Naive B cell (primary cell): ENCODE measurements around the gene NOTCH2. TPM values are rescaled to one million over a fixed set of nuclear protein-coding genes. Genes with fewer than 3 reads are reported as not detected.
A peak's percentile ranks its signal among the peaks of the same experiment; 100 is the strongest.

Source experiments
- ATAC-seq, 2 donors: fragments of 150-1000 bp; cut with Tn5 transposase; 2 replicates each; pipeline ENCODE4 v1.10.0; 2021; ENCODE audit warnings: low read depth in 2 of 2, mild to moderate bottlenecking in 2 of 2, moderate library complexity in 2 of 2
- DNase-seq: peaks from one replicate; pipeline ENCODE4 v3.0.0; 2022
- H3K27ac Mint-ChIP-seq, 6 donors: one replicate each; pipeline ENCODE4 v1.8.0; 2020 to 2022; ENCODE audit warnings: mild to moderate bottlenecking in 6 of 6, mixed read lengths in 6 of 6, moderate library complexity in 5 of 6, inconsistent platforms in 2 of 6
- H3K27me3 Mint-ChIP-seq, 3 donors: one replicate each; pipeline ENCODE4 v1.8.0; 2021 to 2022; ENCODE audit warnings: mixed read lengths in 3 of 3, mild to moderate bottlenecking in 1 of 3
- H3K36me3 Mint-ChIP-seq, 2 donors: one replicate each; pipeline ENCODE4 v1.8.0; 2020 to 2022; ENCODE audit warnings: mixed read lengths in 2 of 2, inconsistent platforms in 1 of 2, mild to moderate bottlenecking in 1 of 2
- H3K4me1 Mint-ChIP-seq, 3 donors: one replicate each; pipeline ENCODE4 v1.8.0; 2020 to 2022; ENCODE audit warnings: mixed read lengths in 3 of 3, inconsistent platforms in 1 of 3, mild to moderate bottlenecking in 1 of 3, moderate library complexity in 1 of 3
- H3K4me3 Mint-ChIP-seq, 8 donors: one replicate each; pipeline ENCODE4 v1.8.0; 2020 to 2022; ENCODE audit warnings: mild to moderate bottlenecking in 8 of 8, mixed read lengths in 8 of 8, moderate library complexity in 8 of 8, inconsistent platforms in 2 of 8
- H3K9me3 Mint-ChIP-seq, 7 donors: one replicate each; pipeline ENCODE4 v1.8.0; 2020 to 2022; ENCODE audit warnings: mixed read lengths in 7 of 7, mild to moderate bottlenecking in 5 of 7, inconsistent platforms in 2 of 7, moderate library complexity in 1 of 7
- polyA plus RNA-seq, 6 donors: library from polyadenylated mRNA; unstranded; fragments of 300-500 nt; fragmentation: Illumina TruSeq; gene quantifications; one replicate each; pipeline ENCODE4 v1.2.3, GENCODE V29; 2021; ENCODE audit warnings: low read depth in 6 of 6

NOTCH2 gene
- polyA plus RNA-seq, 6 donors from 2014 or later, result 45.8 to 70.9 (median 64.7) TPM

DNA sequence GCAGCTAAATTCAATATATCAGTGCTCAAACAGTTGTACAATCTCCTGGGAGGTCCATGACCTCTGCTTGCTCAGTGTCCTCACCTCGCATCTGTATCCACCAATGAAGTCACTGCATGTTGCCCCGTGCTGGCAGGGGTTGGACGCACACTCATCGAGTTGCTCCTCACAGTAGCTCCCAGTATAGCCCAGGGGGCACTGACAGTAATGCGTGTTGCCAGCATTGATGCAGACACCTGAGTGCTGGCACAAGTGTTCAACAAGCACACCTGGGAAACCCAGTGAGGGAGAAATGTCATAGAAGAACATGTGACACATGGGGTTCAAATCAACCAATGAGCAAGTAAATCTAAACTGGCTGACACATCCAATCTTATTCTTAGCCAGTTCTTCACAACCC, 132.3 kb downstream of the NOTCH2 start:
- H3K4me3 Mint-ChIP-seq, result no peak overlapping the region
- no peak for ATAC-seq
- peaks cover 68 to 73% of the 10 kb centered on the region in 2 donors for H3K36me3 Mint-ChIP-seq
- H3K27me3 Mint-ChIP-seq, result no peaks in the 10 kb centered on the region
- peaks cover 0 to 4% (median 4%) of the 10 kb centered on the region in 3 donors for H3K4me1 Mint-ChIP-seq
- peak overlapping the region in 1 of 6 donors; percentile 70 for H3K27ac Mint-ChIP-seq
- peaks cover 5 to 28% (median 16%) of the 10 kb centered on the region in 7 donors for H3K9me3 Mint-ChIP-seq
- DNase-seq, result no peak

DNA sequence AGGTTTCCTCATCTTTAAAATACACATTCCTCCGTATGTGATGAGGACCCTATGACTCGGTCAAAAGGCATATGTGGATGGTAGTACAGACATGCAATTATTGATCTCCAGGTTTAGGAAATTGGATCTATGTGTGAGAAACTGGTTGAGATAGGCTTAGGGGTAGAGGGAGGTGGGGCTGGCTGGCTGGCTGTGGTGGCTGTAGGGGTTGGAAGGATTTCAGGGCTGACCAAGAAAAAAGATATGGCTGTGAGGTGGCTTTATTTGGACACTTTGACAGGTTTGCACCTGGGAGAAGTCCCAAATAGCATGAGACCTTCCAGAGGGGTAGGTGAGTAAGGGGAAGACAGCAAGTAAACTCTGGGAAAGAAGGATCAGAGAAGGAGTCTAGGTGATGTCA, 133.5 kb downstream of the NOTCH2 start:
- Mint-ChIP-seq H3K36me3 (peaks cover 57 to 61% of the 10 kb centered on the region in 2 donors), H3K27me3 (no peaks in the 10 kb centered on the region), H3K4me1 (peaks cover 0 to 4% (median 4%) of the 10 kb centered on the region in 3 donors), H3K27ac (peak overlapping the region in 2 of 6 donors; percentile 23 to 34), H3K9me3 (peaks cover 5 to 28% (median 16%) of the 10 kb centered on the region in 7 donors), H3K4me3 (no peak overlapping the region)
- ATAC-seq (no peak), DNase-seq (no peak)

DNA sequence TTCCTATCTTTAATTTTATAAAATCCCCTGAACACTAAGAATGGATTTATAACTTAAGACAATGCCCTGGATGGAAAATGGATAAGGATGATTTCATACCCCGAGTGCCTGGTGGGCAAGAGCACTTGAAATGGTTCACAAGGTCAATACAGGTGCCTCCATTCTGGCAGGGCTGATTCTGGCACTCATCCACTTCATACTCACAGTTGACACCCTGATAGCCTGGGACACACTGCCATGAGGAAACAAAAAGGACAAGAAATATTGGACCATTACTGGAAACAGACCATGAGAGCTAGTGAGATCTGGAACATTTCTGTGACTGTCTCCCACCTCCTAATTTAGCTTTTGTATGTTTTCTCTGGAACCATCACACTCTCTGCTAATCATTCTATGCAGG, 134.1 kb downstream of the NOTCH2 start:
- H3K4me3 Mint-ChIP-seq, result peak overlapping the region in 1 of 8 donors; percentile 27
- peaks cover 57 to 61% of the 10 kb centered on the region in 2 donors for H3K36me3 Mint-ChIP-seq
- H3K27me3 Mint-ChIP-seq, result no peaks in the 10 kb centered on the region
- H3K9me3 Mint-ChIP-seq, result peaks cover 5 to 28% (median 16%) of the 10 kb centered on the region in 7 donors
- peak overlapping the region in 1 of 6 donors; percentile 34 for H3K27ac Mint-ChIP-seq
- H3K4me1 Mint-ChIP-seq, result peaks cover 0 to 4% (median 4%) of the 10 kb centered on the region in 3 donors
- ATAC-seq (no peak), DNase-seq (no peak)

DNA sequence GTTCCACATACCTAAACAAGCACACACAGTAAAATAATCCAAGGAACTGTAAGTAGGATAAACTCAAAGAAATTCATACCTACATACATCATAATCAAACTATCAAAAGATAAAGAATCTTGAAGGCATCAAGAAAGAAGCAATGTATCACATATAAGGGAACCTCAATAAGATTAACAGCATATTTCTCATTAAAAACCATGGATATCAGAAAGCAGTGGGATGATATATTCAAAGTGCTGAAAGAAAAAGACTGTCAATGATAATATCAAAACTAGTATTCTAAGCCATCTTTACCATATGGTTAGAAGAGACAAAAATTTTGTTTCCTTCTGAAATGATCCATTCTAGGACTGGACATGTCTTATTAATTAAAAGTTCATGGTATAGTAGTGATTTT, 136.1 kb downstream of the NOTCH2 start:
- peaks cover 52 to 57% of the 10 kb centered on the region in 2 donors for H3K36me3 Mint-ChIP-seq

DNA sequence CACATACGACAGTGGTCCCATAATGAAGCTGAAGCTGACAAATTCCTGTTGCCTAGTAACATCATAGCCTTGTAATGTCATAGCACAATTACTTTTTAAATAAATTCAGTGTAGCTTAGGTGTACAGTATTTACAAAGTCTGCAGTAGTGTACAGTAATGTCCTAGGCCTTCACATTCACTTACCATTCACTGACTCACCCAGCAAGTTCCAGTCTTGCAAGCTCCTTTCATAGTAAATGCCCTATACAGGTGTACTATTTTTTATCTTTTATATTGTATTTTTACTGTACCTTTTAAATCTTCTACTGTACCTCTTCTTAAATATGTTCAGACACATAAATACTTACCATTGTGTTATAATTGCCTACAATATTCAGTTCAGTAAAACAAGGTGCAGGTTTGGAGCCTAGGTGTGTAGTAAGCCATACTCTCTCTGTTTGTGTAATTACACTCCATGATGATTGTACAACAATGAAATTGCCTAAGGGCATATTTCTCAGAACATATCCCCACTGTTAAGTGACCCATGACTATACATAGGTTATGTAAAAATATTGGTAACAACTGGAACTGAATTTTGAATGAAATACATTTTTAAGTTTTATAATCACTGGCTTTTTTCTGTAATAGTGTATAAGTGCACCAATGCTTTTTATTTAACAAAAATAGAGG, 139.7 kb downstream of the NOTCH2 start:
- DNase-seq (no peak), ATAC-seq (no peak)
- Mint-ChIP-seq H3K27ac (no peak overlapping the region), H3K27me3 (no peaks in the 10 kb centered on the region), H3K36me3 (peaks cover 30 to 44% of the 10 kb centered on the region in 2 donors), H3K4me3 (no peak overlapping the region), H3K4me1 (peaks cover 0 to 4% (median 0%) of the 10 kb centered on the region in 3 donors), H3K9me3 (peaks cover 5 to 22% (median 16%) of the 10 kb centered on the region in 7 donors)

More for the DNA sequence above, 136.1 kb downstream of the NOTCH2 start:
- DNase-seq, result no peak
- peak overlapping the region in 1 of 6 donors; percentile 19 for H3K27ac Mint-ChIP-seq
- H3K27me3 Mint-ChIP-seq, result no peaks in the 10 kb centered on the region
- no peak for ATAC-seq
- H3K9me3 Mint-ChIP-seq, result peaks cover 5 to 28% (median 16%) of the 10 kb centered on the region in 7 donors
- H3K4me1 Mint-ChIP-seq, result peaks cover 0 to 4% (median 4%) of the 10 kb centered on the region in 3 donors
- no peak overlapping the region for H3K4me3 Mint-ChIP-seq

GRCh38 chr1:119926553-119926952, 142.9 kb downstream of the NOTCH2 start:
- DNase-seq (no peak), ATAC-seq (no peak)
- Mint-ChIP-seq H3K36me3 (peaks cover 31 to 41% of the 10 kb centered on the region in 2 donors), H3K27ac (no peak overlapping the region), H3K4me3 (no peak overlapping the region), H3K27me3 (no peaks in the 10 kb centered on the region), H3K4me1 (peaks cover 0 to 6% (median 0%) of the 10 kb centered on the region in 3 donors), H3K9me3 (no peaks in the 10 kb centered on the region)

DNA sequence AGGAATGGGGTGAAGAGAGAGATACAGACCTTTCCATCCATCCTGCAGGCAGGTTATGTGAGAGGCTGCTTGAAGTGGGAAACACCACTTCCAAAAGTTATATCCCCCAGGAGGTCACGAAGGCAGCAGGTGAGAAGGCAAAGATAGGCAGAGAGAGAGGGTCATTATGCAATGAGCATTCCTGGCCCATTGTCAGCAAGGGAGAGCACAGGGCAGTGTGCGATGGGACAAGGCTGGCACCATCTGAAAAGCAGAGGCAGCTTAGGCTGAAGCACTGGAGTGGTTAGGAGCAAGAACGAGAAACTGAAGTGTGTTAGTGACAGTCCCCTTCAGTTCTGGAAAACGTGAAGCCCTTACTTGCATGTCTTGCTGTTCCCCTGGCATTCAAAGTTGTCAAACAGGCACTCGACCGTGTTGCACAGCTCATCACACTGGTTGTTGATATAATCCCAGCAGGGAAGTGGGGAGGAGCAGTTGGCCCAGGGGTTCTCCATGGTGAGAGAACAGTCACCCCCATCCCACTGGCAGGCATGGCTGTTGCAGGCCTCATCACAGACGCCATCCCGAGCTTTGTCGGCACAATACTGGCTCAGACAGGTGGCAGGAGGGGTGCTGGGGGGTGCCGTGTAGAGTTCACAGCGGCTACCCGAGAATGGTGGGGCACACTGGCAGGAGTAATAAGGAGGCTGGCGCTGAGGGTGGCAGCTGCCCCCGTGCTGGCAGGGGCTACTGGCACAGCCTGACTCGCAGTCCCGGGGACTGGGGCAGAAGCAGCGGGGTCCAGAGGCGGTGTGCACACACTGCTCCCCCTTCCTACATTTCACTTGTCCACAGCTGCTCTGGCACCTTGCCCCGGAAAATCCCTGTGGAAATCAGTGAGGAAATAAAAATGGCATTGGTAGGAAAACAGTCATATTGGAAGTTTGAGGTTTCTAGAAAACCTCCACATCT, 144.2 kb downstream of the NOTCH2 start:
- no peaks in the 10 kb centered on the region for H3K9me3 Mint-ChIP-seq
- DNase-seq (no peak), ATAC-seq (no peak)
- H3K4me1 Mint-ChIP-seq, result peaks cover 0 to 6% (median 4%) of the 10 kb centered on the region in 3 donors
- H3K36me3 Mint-ChIP-seq, result peaks cover 40 to 48% of the 10 kb centered on the region in 2 donors
- H3K27ac Mint-ChIP-seq, result peak overlapping the region in 2 of 6 donors; percentile 64 to 69
- H3K27me3 Mint-ChIP-seq, result no peaks in the 10 kb centered on the region
- H3K4me3 Mint-ChIP-seq, result no peak overlapping the region

GRCh38 chr1:119920104-119920968, 149.1 kb downstream of the NOTCH2 start:
- H3K4me3 Mint-ChIP-seq, result no peak overlapping the region
- H3K27me3 Mint-ChIP-seq, result no peaks in the 10 kb centered on the region
- ATAC-seq, result no peak
- DNase-seq, result no peak
- H3K27ac Mint-ChIP-seq, result peak overlapping the region in 2 of 6 donors; percentile 4 to 67
- no peaks in the 10 kb centered on the region for H3K9me3 Mint-ChIP-seq
- peaks cover 72% of the 10 kb centered on the region in 2 donors for H3K36me3 Mint-ChIP-seq
- H3K4me1 Mint-ChIP-seq, result peaks cover 0 to 6% (median 4%) of the 10 kb centered on the region in 3 donors

DNA sequence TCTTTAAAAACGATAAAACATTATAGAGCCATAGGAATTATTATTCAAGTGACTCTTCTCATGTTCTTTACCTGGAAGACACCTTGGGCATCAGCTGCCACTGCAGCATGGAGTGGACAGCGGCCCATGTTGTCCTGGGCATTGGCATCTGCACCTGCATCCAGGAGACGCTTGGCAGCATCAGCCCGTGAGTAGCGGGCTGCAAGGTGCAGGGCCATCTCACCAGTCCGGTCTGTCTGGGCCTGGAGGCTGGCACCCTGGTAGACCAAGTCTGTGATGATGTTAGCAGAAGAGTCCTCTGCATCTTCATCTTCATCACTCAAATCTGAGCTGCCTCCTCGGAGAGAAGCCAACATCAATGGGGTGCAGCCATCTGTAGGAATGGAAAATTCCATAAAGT, 150.2 kb downstream of the NOTCH2 start:
- Mint-ChIP-seq H3K4me1 (peaks cover 0 to 6% (median 4%) of the 10 kb centered on the region in 3 donors), H3K36me3 (peaks cover 72 to 73% of the 10 kb centered on the region in 2 donors), H3K4me3 (no peak overlapping the region), H3K27ac (no peak overlapping the region), H3K27me3 (no peaks in the 10 kb centered on the region), H3K9me3 (no peaks in the 10 kb centered on the region)
- ATAC-seq (no peak), DNase-seq (no peak)

DNA sequence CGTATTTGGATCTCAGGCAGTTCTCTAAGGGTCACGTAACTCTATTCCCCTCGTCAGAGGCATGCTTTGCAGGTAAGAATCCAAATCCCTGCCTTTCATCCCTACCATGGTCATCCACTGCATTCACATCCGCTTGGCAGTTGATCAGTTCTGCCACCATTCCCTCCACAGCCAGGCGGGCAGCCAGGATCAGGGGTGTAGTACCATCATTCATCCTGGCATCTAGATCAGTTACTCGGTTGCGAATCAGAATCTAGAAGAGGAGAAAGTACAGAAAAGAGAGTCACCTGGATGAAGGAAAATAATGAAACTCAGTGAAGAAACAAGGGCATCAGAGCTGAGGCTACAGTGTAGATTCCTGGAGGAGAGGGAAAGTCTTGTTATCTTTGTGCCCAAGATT, 151.2 kb downstream of the NOTCH2 start:
- ATAC-seq, result no peak
- DNase-seq, result no peak
- no peak overlapping the region for H3K4me3 Mint-ChIP-seq
- H3K27ac Mint-ChIP-seq, result peak overlapping the region in 2 of 6 donors; percentile 5 to 7
- H3K36me3 Mint-ChIP-seq, result peaks cover 75% of the 10 kb centered on the region in 2 donors
- no peaks in the 10 kb centered on the region for H3K27me3 Mint-ChIP-seq
- H3K4me1 Mint-ChIP-seq, result peaks cover 0 to 6% (median 4%) of the 10 kb centered on the region in 3 donors
- H3K9me3 Mint-ChIP-seq, result no peaks in the 10 kb centered on the region

DNA sequence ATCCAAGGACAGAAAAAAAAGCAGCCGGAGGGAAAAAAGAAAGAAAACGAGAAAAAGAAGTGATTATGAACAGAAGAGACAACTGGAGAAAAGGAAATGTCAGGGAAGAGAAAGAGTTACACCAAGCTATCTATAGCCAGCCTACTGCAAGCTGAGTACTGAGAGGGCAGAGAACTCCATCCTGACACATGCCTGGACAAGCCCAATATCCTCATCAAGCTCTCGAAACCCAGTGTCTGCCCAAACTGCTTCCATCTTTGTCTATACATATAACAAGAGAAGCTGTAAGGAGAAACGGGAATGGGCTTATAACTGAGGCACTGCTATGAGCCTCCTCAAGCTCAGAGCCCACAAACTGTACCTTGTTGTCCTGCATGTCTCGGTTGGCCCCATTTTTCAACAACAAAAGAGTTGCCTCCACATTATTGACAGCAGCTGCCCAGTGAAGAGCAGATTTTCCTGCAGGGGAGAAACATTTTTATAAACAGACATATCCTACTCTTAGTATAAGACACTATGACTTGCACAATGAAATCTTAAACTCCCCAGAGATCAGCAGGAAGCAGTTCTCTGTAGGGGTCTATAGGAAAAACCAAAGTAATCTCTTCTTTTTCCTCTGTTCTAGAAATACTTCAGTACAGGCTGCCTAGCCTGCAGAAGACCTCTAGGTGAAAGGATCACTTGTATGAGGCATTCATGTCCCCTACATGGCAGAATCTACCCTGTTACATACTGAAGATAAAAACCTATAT, 152.0 kb downstream of the NOTCH2 start:
- ATAC-seq, result no peak
- peak overlapping the region in 3 of 6 donors; percentile 11 to 67 (median 64) for H3K27ac Mint-ChIP-seq
- peaks cover 66 to 72% of the 10 kb centered on the region in 2 donors for H3K36me3 Mint-ChIP-seq
- H3K9me3 Mint-ChIP-seq, result no peaks in the 10 kb centered on the region
- H3K4me1 Mint-ChIP-seq, result peaks cover 0 to 10% (median 4%) of the 10 kb centered on the region in 3 donors
- no peak overlapping the region for H3K4me3 Mint-ChIP-seq
- H3K27me3 Mint-ChIP-seq, result no peaks in the 10 kb centered on the region
- DNase-seq, result no peak

- peak overlapping the region in 1 of 6 donors; percentile 80 for H3K27ac Mint-ChIP-seq
- DNase-seq (no peak), ATAC-seq (no peak)
- peaks cover 0 to 4% (median 3%) of the 10 kb centered on the region in 3 donors for H3K4me1 Mint-ChIP-seq
- no peak overlapping the region for H3K4me3 Mint-ChIP-seq
- no peaks in the 10 kb centered on the region for H3K9me3 Mint-ChIP-seq
- H3K27me3 Mint-ChIP-seq, result no peaks in the 10 kb centered on the region
- H3K36me3 Mint-ChIP-seq, result peaks cover 55 to 57% of the 10 kb centered on the region in 2 donors
Measured at GRCh38 chr1:119915517-119915916, 153.9 kb downstream of the NOTCH2 start.
